Activated effector memory CD4-positive, alpha-beta T cell treated with anti-CD3 and anti-CD28 coated beads, Interleukin-2, amount 50 U/mL, for 16 hours (primary cell): ENCODE results near the gene PNPT1.

ENCODE experiments used
- DNase-seq: peaks from one replicate; pipeline ENCODE4 v3.0.0-alpha.2; 2020

PNPT1 gene

GRCh38 chr2:55592130-55592529, 101.5 kb downstream of the PNPT1 start:
- DNase-seq, result no peak

- no peak for DNase-seq
Measured at GRCh38 chr2:55590810-55591440, 102.7 kb downstream of the PNPT1 start.

GRCh38 chr2:55585451-55586080, 108.1 kb downstream of the PNPT1 start:
- DNase-seq, result no peak
